ENCODE measurements around the gene LRRC8C. TPM values are rescaled to one million over a fixed set of nuclear protein-coding genes. Genes with fewer than 3 reads are reported as not detected.

The LRRC8C gene
- total RNA-seq, 1 donor from 2014 or later, result 5.5 TPM

GRCh38 chr1:89723144-89723543 lies 90.2 kb downstream of the LRRC8C start:
- DNase-seq (ENCODE audit: low read depth) (no peak), FAIRE-seq (no peak)
- Histone ChIP-seq H3K4me3 (ENCODE audit: low read depth, low read length) (no peak overlapping the region), H3K27me3 (ENCODE audit: control insufficient read depth, insufficient read depth, low read length) (no peaks in the 10 kb centered on the region), H3K36me3 (ENCODE audit: control insufficient read depth, insufficient read depth, low read length) (no peaks in the 10 kb centered on the region)
- TF ChIP-seq, protein P1, sequence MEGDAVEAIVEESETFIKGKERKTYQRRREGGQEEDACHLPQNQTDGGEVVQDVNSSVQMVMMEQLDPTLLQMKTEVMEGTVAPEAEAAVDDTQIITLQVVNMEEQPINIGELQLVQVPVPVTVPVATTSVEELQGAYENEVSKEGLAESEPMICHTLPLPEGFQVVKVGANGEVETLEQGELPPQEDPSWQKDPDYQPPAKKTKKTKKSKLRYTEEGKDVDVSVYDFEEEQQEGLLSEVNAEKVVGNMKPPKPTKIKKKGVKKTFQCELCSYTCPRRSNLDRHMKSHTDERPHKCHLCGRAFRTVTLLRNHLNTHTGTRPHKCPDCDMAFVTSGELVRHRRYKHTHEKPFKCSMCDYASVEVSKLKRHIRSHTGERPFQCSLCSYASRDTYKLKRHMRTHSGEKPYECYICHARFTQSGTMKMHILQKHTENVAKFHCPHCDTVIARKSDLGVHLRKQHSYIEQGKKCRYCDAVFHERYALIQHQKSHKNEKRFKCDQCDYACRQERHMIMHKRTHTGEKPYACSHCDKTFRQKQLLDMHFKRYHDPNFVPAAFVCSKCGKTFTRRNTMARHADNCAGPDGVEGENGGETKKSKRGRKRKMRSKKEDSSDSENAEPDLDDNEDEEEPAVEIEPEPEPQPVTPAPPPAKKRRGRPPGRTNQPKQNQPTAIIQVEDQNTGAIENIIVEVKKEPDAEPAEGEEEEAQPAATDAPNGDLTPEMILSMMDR (IDR thresholded peaks at IDR 0.05; ENCODE audit: insufficient read depth, low read length, severe bottlenecking), result no peak

GRCh38 chr1:89723863-89724262 lies 90.9 kb downstream of the LRRC8C start:
- H3K4me3 ChIP-seq (ENCODE audit: low read depth, low read length), result no peak overlapping the region
- FAIRE-seq (no peak), DNase-seq (ENCODE audit: low read depth) (peak; percentile 25)
- H3K36me3 ChIP-seq (ENCODE audit: control insufficient read depth, insufficient read depth, low read length), result no peaks in the 10 kb centered on the region
- TF ChIP-seq, protein P1 (IDR thresholded peaks at IDR 0.05; ENCODE audit: insufficient read depth, low read length, severe bottlenecking), result no peak
- no peaks in the 10 kb centered on the region for H3K27me3 ChIP-seq (ENCODE audit: control insufficient read depth, insufficient read depth, low read length)

DNA sequence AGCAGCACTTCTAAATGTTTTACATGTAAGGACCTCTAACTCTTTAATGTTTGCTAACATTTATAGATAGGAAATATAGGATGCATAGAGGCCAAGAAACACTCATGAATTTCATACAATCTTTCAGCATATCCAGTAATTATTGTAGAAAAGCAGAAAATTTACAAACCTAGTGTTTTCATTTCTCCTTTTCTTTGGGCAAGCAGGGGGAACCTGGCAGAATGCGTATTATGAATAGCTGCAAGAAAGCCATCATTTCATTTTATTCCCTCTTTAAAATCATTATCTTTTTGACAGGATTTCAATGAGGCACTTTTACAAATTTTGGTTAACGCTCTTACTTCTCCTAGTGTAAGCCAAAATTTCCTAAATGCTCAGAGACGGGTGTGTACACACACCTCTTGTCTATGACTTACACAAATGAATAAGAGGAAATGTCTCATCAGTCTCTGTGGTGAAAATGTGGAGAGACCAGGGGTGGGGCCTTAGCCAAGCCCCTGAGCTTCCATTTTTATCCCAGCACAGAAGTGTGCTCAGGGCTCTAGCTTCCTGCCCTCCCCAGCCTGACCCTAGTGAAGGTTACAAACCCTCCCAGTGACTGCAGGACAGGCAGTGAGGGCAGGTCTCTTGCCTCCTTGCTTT lies 91.6 kb downstream of the LRRC8C start:
- Histone ChIP-seq H3K27me3 (ENCODE audit: control insufficient read depth, insufficient read depth, low read length) (no peaks in the 10 kb centered on the region), H3K36me3 (ENCODE audit: control insufficient read depth, insufficient read depth, low read length) (no peaks in the 10 kb centered on the region), H3K4me3 (ENCODE audit: low read depth, low read length) (no peak overlapping the region)
- TF ChIP-seq, protein P1 (IDR thresholded peaks at IDR 0.05; ENCODE audit: insufficient read depth, low read length, severe bottlenecking), result no peak
- DNase-seq (ENCODE audit: low read depth) (peak; percentile 93), FAIRE-seq (no peak)

DNA sequence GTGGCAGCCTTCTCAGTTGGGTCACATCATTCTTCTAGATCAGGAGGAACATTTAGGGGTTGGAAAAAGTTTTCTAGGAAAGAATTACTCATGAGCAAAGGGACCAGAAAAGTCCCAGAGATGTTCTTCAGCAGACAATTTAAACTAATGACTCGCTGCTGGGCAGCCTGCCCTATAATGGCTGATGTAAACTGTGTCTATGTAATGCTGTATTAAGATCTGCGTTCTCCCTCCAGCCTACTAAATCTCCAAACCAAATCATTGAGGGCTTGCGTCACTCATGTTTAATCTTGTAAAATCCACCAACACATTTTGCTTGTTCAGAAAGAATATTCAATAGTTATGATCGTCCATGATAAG lies 92.1 kb downstream of the LRRC8C start:
- no peak overlapping the region for H3K4me3 ChIP-seq (ENCODE audit: low read depth, low read length)
- FAIRE-seq (no peak), DNase-seq (ENCODE audit: low read depth) (peak; percentile 83)
- TF ChIP-seq, protein P1 (IDR thresholded peaks at IDR 0.05; ENCODE audit: insufficient read depth, low read length, severe bottlenecking), result no peak
- H3K36me3 ChIP-seq (ENCODE audit: control insufficient read depth, insufficient read depth, low read length), result no peaks in the 10 kb centered on the region
- no peaks in the 10 kb centered on the region for H3K27me3 ChIP-seq (ENCODE audit: control insufficient read depth, insufficient read depth, low read length)

- no peak overlapping the region for H3K4me3 ChIP-seq (ENCODE audit: low read depth, low read length)
- TF ChIP-seq, protein P1 (IDR thresholded peaks at IDR 0.05; ENCODE audit: insufficient read depth, low read length, severe bottlenecking), result no peak
- H3K36me3 ChIP-seq (ENCODE audit: control insufficient read depth, insufficient read depth, low read length), result no peaks in the 10 kb centered on the region
- DNase-seq (ENCODE audit: low read depth) (no peak), FAIRE-seq (no peak)
- H3K27me3 ChIP-seq (ENCODE audit: control insufficient read depth, insufficient read depth, low read length), result no peaks in the 10 kb centered on the region
Measured at GRCh38 chr1:89725631-89726030, 92.7 kb downstream of the LRRC8C start.

All from bronchial epithelial cell (primary cell).